ENCODE data around the gene NHLH2. TPM values are rescaled to one million over a fixed set of nuclear protein-coding genes. Genes with fewer than 3 reads are reported as not detected.

NHLH2 gene
- total RNA-seq, 1 experiment from 2014 or later = 0.73 TPM

DNA sequence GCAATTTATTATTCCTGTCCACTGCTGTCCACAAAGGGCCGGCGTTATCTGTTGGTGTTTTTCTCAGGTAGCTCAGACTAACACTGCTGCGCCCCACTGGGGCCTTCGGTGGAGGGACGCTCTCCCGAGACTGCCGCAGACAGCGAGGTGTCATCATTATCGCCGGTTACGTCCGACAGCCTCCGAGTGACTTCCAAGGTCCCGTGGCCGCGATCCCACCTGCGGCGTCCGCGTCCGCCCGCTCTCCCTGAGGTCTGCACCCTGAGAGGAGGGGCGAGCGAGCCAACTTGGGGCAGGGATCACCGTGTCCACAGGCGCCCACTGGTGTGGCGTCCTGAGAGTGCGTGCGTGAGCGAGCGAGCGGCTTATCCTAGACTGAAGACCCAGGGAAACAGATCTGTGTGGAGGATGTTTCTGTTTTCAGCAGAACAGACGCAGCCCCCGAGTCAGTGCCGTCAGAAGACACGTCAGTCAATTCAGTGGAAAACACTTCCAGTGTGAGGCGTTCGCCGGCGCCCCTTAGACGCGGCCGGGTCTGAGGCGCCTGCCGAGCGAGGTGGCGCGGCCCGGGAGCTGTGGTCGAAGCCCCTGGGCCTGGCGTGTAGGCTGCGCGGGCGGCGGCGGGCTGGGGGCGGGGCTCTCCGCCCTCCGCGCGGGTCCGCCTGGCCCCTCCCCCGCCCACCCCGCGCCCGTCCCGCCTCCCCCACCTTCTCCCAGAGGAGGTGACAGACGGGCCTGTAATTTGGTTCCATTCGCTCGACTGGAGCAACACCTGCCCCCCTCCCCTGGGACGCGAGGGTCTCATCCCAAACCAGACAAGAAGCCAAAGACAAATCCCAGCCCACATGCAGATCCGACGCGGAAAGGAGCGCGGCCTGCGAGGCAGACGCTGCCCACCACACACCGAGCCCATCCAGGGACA is 12.6 kb downstream of the NHLH2 start:
- Histone ChIP-seq H3K36me3 (replicated peaks; ENCODE audit: control insufficient read depth, insufficient read depth, low read length) (no peaks in the 10 kb centered on the region), H3K27me3 (ENCODE audit: control insufficient read depth, insufficient read depth, low read length) (peaks cover 16% of the 10 kb centered on the region), H3K4me3 (ENCODE audit: insufficient read depth, low read depth, low read length) (peak overlapping the region; percentile 70)
- peak; percentile 92 for DNase-seq

DNA sequence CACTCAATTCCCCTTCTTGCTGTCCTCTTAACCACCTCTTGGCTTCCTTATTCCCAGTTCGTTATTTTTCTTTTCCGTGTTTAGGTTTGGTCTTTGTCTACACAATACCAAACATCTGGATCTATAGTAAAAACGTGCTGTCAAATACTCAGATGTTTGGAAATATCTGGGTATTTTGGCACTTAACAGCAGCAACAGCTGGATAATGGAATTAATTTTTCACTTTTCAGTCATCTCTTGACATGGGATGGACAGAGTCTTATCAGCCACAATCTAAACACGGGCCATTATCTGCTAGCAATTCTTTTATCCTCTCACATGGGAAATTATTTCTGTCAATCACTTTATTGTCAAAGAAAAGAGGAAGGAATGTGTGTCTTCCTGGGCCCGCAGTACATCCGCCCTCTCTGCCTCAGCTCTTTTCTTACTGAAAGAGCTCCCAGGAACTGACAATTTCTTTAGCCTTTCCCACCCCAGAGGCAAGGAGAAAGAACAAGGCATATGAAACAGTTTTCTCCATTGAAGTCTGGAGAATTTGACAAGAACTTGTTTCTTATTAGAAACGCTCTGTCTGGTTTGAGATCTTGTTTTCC is 13.4 kb downstream of the NHLH2 start:
- H3K4me3 ChIP-seq (ENCODE audit: insufficient read depth, low read depth, low read length) = peak overlapping the region; percentile 70; the same call in 1 of the 2 replicates
- H3K27me3 ChIP-seq (ENCODE audit: control insufficient read depth, insufficient read depth, low read length) = peaks cover 16% of the 10 kb centered on the region
- H3K36me3 ChIP-seq (replicated peaks; ENCODE audit: control insufficient read depth, insufficient read depth, low read length) = no peaks in the 10 kb centered on the region
- DNase-seq = no peak

DNA sequence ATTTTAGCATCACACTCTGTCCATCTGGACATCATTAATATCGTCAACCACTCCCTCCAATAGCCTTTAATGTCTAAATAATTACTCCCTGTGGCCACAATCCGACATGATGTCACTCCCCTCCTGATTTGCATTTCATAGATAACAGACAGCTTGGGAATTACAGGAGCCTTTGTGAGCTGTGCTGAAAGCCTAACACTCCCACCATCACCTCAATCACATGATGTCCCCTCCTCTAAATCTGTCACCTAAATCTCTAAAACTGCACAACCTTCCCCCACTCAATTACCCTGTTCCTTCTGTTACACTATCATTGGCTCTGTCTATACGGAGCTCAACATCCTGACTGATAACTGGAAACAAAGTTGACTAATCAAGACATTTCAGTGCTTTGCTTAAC is 14.3 kb downstream of the NHLH2 start:
- Histone ChIP-seq H3K4me3 (ENCODE audit: insufficient read depth, low read depth, low read length) (no peak overlapping the region), H3K27me3 (ENCODE audit: control insufficient read depth, insufficient read depth, low read length) (peaks cover 16% of the 10 kb centered on the region), H3K36me3 (replicated peaks; ENCODE audit: control insufficient read depth, insufficient read depth, low read length) (no peaks in the 10 kb centered on the region)
- no peak for DNase-seq

DNA sequence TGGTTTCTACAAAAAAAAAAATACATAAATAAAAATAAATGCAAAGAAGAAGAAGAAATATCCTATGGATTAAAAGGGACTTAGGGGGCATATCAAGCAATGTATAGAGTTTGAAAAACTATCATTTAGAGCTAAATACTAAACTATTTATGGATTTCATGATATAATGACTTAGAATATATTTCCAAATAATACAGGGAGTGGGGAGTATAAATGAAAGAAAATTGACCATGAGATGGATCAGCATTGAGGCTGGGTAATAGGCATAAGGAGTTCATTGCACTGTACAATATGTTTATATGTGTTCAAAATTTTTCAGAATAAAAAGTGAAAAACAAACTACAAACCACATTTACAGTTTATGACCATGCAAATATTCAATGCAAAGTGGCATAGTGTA is 18.8 kb downstream of the NHLH2 start:
- DNase-seq = no peak
- H3K4me3 ChIP-seq (ENCODE audit: insufficient read depth, low read depth, low read length) = no peak overlapping the region
- H3K27me3 ChIP-seq (ENCODE audit: control insufficient read depth, insufficient read depth, low read length) = no peaks in the 10 kb centered on the region; the same call in 1 of the 2 replicates
- no peaks in the 10 kb centered on the region for H3K36me3 ChIP-seq (replicated peaks; ENCODE audit: control insufficient read depth, insufficient read depth, low read length)

DNA sequence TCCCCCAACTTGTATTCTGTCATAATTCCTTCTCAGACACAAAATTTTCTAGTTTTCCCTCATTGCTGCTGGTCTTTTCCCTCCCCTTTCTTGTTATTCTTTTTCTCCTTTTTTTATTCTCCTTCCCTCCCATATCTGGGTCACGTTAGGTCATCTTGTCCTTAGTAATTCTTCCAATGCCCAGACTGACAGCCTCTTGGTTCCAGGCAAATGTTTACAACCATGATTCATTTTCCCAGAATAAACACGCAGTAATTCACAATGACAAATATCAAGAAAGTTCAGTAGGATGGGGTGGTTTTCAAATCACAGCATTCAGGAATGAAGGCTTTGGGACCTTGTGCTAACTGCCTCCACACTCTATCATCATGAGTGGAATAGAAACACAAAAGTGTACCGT is 25.2 kb downstream of the NHLH2 start:
- Histone ChIP-seq H3K4me3 (ENCODE audit: insufficient read depth, low read depth, low read length) (no peak overlapping the region), H3K27me3 (ENCODE audit: control insufficient read depth, insufficient read depth, low read length) (no peaks in the 10 kb centered on the region), H3K36me3 (replicated peaks; ENCODE audit: control insufficient read depth, insufficient read depth, low read length) (no peaks in the 10 kb centered on the region)
- DNase-seq = no peak

DNA sequence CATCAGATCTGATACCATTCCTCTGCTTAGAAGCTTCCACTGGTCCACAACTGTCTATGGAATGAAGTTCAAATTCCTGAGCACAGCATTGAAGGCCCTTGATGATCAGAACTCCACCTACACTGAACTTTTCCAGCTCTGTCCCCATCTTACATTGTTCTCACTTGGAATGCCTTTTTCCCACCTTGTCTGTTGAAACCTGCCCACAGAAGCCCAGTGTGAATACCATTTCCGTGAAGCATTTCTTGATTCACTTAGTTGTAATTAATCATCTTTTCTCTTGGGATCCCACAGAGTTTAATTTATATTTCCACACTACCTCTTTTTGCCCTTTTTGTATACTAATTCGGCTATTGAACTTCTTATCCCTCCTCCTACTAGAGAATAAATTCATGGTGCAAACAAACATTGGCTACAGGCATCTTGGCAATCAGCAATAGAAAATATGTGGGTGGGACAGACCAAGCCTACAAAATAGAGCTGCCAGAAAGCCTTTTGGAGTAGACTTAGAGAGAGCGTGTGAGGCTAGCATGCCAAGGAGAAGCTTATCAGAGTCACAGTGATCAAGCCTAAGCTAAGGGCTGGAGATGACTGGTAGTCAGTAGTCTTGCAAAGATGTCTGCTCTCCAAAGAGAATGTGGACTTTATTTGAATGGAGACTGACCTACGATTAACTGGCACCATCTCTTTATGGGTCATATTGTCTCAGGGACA is 26.1 kb downstream of the NHLH2 start:
- H3K27me3 ChIP-seq (ENCODE audit: control insufficient read depth, insufficient read depth, low read length) = no peaks in the 10 kb centered on the region

DNA sequence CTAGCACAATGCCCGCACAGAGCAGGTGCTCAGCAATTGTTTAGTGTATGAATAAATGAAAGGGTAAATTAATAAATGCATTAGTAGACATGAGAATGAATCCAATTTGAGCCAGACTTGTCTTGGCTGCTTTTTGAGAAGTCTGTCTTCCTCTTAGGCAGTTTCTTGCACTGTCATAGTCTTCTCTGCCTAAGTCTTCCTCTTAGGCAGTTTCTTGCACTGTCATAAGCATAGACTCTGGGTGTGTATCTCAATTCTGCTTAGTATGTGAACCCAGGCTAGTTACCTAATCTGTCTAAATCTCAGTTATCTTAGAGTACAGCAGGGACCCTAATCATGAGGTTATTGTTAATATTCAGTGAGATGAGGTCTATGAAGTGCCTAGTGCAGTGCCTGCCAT is 27.2 kb downstream of the NHLH2 start:
- no peaks in the 10 kb centered on the region for H3K27me3 ChIP-seq (ENCODE audit: control insufficient read depth, insufficient read depth, low read length)
- no peak overlapping the region for H3K4me3 ChIP-seq (ENCODE audit: insufficient read depth, low read depth, low read length)
- no peaks in the 10 kb centered on the region for H3K36me3 ChIP-seq (replicated peaks; ENCODE audit: control insufficient read depth, insufficient read depth, low read length)
- no peak for DNase-seq

More for the DNA sequence above, 26.1 kb downstream of the NHLH2 start:
- Histone ChIP-seq H3K4me3 (ENCODE audit: insufficient read depth, low read depth, low read length) (no peak overlapping the region), H3K36me3 (replicated peaks; ENCODE audit: control insufficient read depth, insufficient read depth, low read length) (no peaks in the 10 kb centered on the region)
- DNase-seq = no peak

DNA sequence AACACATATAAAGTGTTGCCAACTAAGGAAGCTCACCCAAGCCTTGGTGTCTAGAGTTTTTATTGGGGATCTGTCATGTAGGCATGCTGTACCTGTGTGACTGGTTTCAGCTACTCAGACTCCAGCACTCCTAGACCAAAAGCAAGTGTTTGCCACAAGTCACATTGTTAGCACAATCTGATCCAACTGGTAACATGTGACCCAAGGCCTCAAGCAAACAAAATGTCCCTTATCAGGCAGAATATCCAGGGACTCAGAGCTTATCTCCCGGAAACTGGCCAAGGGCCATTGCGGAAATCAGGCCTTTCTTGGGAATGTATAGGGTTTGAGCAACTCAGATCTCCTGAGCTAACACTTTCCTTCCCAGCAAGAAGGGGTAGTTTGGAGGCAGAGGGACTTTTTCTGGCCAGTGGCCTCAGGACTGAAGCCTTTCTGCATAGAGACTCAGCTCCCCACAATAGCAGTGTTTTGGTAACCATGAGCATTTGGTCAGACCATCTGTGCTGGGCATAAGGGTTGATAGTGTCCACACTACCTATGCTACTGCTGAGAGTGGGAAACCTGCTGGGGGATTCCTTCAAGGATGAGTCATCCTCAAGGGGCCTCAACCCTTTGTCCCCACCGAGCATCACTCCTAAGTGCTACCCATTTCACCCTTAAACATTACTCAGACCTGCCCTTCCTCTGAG is 29.6 kb downstream of the NHLH2 start:
- Histone ChIP-seq H3K36me3 (replicated peaks; ENCODE audit: control insufficient read depth, insufficient read depth, low read length) (no peaks in the 10 kb centered on the region), H3K4me3 (ENCODE audit: insufficient read depth, low read depth, low read length) (no peak overlapping the region), H3K27me3 (ENCODE audit: control insufficient read depth, insufficient read depth, low read length) (no peaks in the 10 kb centered on the region)
- DNase-seq = no peak

DNA sequence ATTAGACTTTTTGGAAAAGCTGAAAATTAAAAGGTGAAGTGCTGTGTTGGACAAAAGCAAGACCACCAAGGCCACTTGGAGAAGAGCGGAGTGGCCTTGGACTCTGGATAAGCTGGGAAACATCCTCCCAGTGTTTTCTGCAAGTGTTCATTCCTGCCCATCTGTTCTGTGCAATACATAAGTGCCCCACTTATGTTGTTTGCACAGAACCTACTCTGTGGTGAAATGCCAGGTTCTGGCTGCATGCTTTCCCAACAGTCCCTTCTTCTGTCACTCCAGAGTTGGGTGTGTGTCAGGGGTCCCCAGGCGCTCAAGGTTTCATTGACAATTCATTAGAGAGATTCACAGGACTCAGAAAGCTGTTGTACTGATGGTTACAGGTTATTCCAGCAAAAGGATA is 30.3 kb downstream of the NHLH2 start:
- H3K4me3 ChIP-seq (ENCODE audit: insufficient read depth, low read depth, low read length) = no peak overlapping the region
- no peaks in the 10 kb centered on the region for H3K36me3 ChIP-seq (replicated peaks; ENCODE audit: control insufficient read depth, insufficient read depth, low read length)
- DNase-seq = no peak
- H3K27me3 ChIP-seq (ENCODE audit: control insufficient read depth, insufficient read depth, low read length) = no peaks in the 10 kb centered on the region

DNA sequence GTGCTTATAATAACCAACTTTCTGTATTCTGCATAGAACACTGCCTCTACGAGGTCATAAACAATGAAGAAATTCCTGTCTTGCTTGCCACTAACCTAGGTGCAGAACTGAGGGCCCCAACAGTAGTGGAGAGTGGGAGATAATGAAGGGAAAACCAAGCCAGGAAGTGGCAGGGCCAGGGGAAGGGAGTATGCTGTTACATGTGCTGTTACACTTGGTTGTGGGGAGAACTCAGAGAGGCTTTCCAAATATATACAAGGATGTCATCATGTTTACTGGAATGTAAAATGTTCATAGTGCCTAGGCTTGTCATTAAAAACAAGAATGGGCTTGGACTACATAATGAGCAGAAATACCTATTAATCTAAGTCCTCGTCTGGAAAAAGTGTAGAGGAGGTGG is 31.1 kb downstream of the NHLH2 start:
- Histone ChIP-seq H3K36me3 (replicated peaks; ENCODE audit: control insufficient read depth, insufficient read depth, low read length) (no peaks in the 10 kb centered on the region), H3K27me3 (ENCODE audit: control insufficient read depth, insufficient read depth, low read length) (no peaks in the 10 kb centered on the region), H3K4me3 (ENCODE audit: insufficient read depth, low read depth, low read length) (no peak overlapping the region)
- no peak for DNase-seq

DNA sequence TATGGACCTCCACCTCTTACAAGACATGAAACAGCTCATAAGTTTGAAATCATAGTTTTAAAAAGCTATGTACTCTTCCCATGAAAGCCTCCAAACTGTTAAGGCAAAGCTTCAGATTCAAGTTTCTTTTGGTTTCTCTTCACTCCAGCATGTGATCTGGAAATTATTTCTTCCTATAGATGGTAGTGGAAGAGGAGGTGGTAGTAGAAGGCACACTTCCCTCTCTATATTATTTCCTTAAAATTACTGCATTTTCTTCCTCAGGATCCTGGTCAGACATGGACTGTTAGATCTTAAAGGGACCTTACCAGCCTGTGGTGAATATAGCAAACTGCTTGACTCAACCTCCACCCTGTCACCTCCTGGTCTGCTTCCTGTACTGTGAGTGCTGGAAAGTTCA is 31.9 kb downstream of the NHLH2 start:
- no peaks in the 10 kb centered on the region for H3K36me3 ChIP-seq (replicated peaks; ENCODE audit: control insufficient read depth, insufficient read depth, low read length)
- H3K4me3 ChIP-seq (ENCODE audit: insufficient read depth, low read depth, low read length) = no peak overlapping the region
- no peak for DNase-seq
- no peaks in the 10 kb centered on the region for H3K27me3 ChIP-seq (ENCODE audit: control insufficient read depth, insufficient read depth, low read length)

DNA sequence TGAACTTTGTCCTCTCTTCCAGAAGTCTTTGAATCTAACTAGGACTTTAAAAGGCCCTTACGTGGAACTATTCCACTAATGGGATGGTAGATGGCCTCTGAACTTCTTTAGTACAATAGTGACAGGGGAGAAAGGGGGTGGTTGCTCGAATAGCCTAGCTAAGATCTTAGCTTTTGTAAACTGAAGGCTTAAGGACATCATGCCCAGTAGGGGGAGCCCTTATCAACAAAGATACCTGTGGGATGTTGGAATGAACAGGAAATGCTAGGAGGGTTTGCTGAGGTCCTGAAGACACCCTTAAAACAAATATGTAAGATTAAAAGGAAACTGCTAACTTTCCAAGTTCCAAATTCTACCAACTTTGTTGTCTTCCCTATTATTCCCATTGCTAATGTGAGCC is 33.2 kb downstream of the NHLH2 start:
- no peaks in the 10 kb centered on the region for H3K36me3 ChIP-seq (replicated peaks; ENCODE audit: control insufficient read depth, insufficient read depth, low read length)
- DNase-seq = peak; percentile 59
- no peaks in the 10 kb centered on the region for H3K27me3 ChIP-seq (ENCODE audit: control insufficient read depth, insufficient read depth, low read length)
- H3K4me3 ChIP-seq (ENCODE audit: insufficient read depth, low read depth, low read length) = no peak overlapping the region

DNA sequence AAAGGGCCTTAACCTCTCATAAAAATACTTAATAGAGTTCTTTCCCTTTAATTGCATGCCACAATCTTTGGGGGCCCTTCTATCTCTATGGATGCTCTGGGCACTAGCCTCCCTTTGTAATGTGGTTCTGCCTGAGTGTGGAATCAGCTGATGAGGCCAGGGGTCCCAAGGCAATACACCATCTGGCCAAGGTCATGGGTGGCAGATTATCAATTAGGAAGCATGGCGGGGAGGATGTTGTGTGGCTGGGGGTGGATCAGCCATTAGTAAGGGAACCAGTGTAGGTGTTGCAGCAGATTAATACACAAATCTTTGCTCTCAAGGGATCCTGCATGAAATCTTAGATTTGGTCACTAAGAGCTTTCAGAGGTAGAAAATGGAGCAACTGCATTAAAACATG is 35.3 kb downstream of the NHLH2 start:
- no peaks in the 10 kb centered on the region for H3K36me3 ChIP-seq (replicated peaks; ENCODE audit: control insufficient read depth, insufficient read depth, low read length)
- no peaks in the 10 kb centered on the region for H3K27me3 ChIP-seq (ENCODE audit: control insufficient read depth, insufficient read depth, low read length)
- DNase-seq = no peak
- no peak overlapping the region for H3K4me3 ChIP-seq (ENCODE audit: insufficient read depth, low read depth, low read length)

DNA sequence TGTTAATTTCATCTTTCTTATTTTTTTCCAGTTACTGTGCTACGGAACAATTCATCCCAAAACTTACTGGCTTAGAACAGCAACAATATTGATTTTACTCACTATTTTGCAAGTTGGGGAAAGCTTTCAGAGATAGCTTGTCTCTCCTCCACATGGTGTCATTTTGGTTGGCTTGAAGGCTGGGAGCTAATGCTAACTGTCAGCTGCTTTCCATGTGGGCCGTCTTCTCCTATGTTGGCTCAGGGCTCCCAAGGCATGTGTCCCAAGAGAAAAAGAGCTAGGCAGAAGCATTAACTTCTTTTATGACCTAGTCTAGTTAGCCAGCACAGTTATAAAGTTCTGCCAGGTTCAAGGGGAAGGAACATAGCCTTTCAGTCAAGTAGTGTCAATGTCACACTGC is 38.5 kb downstream of the NHLH2 start:
- Histone ChIP-seq H3K27me3 (ENCODE audit: control insufficient read depth, insufficient read depth, low read length) (no peaks in the 10 kb centered on the region), H3K4me3 (ENCODE audit: insufficient read depth, low read depth, low read length) (no peak overlapping the region), H3K36me3 (replicated peaks; ENCODE audit: control insufficient read depth, insufficient read depth, low read length) (no peaks in the 10 kb centered on the region)
- no peak for DNase-seq
